IPS DF 4.7 (cell line): ENCODE measurements around the gene SCYL2.
"Not testable (repeated sequence)": the region's sequence is repeated elsewhere in the genome, so short reads cannot be mapped to it uniquely, and the experiment has no call there.

Experiments used
- DNase-seq: peaks from one replicate; pipeline ENCODE4 v3.0.0-alpha.2; 2013; ENCODE audit warnings: low spot score; ENCODE audit errors: extremely low read depth

SCYL2 gene, protein sequence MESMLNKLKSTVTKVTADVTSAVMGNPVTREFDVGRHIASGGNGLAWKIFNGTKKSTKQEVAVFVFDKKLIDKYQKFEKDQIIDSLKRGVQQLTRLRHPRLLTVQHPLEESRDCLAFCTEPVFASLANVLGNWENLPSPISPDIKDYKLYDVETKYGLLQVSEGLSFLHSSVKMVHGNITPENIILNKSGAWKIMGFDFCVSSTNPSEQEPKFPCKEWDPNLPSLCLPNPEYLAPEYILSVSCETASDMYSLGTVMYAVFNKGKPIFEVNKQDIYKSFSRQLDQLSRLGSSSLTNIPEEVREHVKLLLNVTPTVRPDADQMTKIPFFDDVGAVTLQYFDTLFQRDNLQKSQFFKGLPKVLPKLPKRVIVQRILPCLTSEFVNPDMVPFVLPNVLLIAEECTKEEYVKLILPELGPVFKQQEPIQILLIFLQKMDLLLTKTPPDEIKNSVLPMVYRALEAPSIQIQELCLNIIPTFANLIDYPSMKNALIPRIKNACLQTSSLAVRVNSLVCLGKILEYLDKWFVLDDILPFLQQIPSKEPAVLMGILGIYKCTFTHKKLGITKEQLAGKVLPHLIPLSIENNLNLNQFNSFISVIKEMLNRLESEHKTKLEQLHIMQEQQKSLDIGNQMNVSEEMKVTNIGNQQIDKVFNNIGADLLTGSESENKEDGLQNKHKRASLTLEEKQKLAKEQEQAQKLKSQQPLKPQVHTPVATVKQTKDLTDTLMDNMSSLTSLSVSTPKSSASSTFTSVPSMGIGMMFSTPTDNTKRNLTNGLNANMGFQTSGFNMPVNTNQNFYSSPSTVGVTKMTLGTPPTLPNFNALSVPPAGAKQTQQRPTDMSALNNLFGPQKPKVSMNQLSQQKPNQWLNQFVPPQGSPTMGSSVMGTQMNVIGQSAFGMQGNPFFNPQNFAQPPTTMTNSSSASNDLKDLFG

DNA sequence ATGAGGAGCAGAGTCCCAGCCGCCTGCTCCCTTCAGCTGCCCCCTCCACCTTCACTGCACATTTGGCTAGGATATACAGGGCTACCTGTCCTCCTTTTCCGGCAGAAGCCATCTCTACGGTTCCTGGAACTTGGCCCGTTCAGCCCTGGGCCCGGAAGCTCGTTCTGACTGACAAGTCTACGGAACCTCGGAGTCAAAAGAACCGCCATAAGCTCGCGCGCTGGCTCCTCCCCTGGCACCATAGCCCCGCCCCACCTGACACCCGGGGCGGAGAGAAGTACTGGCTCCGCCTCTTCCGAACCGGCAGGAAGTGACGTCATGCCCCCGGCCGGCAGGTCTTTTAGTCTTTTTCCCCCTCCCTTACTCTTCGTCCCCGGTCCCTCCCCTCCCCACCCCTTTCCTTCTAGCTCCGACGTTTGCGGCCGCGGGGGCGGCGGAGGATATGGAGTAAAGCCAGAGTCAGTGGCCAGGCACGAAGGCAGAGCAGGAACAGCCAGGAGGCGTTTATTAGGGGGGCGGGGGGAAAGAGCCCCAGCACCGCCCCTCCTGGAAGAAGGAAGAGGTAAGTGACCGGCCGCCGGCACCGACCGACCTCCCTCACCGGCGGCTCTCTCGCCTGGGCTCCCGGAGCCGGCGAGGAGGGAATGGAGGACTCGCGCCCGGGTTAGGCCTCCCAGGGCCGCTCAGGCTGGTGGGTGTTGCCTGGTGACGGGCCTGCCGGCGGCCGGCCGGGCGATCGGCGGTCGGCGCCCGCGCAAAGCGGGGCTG is at the start of gene SCYL2, which contains the start of gene DEPDC4:
TSS of gene SCYL2 (plus strand) at position 343 of the 768 bp plus-strand sequence. CDS start 15,794 bp downstream, outside the sequence.
TSS of gene DEPDC4 (minus strand) at position 245 of the 768 bp plus-strand sequence. CDS start at position 242, 3 bp downstream.
- DNase-seq = peak; percentile 74

DNA sequence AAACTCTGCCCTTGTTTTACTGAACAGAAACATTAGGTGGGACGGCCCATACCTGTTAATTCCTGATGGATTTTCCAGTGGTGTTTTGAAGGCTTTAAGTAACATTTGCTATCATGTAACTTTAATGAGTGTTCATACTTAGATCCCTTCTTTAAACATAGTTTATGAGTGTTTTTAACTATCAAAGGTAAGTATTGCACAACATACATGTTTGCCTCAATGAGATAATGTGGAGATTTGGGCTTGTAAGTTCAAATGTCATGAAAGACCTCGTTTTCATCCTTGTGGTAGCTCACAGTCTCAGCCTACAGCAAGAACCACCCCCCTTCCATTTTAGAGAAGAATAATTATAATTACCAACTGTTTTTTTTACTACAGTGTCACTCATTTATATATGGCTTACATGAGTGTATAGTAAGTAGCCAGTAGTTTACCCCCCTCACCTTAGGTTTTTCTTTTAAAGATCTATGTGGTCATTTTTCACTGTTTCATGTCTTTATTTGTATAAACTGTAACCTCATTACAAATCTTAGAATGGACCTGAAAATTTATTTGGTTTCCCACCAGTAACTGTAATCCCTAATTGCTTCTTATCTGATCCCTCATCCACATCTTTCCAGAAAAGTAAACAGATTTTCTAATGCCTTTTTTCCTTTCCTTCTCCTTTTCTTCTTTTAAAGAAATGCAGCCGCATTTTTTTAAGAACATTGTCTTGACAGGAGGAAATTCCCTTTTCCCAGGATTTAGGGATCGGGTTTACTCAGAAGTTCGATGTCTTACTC is 47.5 kb upstream of the SCYL2 start:
- no peak for DNase-seq

DNA sequence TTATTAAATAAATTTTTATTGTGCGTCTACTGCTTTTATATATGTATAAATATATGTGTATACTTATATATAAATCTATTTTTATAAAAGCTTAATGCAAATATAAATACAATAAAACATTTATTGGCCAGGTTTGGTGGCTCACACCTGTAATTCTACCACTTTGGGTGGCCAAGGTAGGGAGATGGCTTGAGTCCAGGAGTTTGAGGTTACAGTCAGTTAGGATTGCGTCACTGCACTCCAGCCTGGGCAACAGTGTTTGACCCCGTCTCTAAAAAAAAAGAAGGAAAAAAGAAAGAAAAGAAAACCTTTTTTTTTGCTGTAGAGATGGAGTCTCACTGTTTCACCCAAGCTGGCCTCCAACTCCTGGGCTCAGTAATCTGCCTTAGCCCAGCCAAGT is 45.5 kb upstream of the SCYL2 start:
- no peak for DNase-seq

DNA sequence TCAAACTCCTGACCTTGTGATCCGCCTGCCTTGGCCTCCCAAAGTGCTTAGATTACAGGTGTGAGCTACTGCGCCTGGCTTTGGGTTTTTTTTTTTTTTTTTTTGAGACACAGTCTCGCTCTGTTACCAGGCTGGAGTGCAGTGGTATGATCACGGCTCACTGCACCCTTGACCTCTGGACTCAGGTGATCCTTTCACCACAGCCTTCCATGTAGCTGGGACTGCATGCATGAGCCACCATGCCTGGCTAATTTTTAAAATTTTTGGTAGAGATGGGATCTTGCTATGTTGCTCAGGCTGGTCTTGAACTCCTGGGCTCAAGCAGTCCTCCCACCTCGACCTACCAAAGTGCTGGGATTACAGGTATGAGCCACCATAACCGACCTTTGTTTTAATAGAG is 44.8 kb upstream of the SCYL2 start:
- not testable (repeated sequence) for DNase-seq

DNA sequence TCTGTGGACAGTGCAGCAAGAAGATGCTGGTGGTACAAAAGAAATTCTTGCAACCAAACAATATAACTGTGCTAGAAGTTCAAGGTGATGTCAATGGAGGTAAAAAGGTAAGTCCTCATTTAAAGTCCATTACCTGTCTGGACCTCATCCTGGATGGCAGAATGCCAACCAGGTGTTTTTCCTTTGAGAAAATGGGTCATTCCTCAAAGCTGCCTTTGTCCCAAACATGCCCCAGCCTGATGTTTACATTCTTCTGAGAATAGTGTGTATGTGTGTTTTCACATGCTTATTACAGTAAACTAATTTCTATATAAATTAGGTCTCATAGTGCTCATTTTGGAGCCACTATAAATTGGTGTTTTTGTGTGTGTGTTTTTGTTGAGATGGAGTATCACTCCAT is 41.5 kb upstream of the SCYL2 start:
- no peak for DNase-seq

DNA sequence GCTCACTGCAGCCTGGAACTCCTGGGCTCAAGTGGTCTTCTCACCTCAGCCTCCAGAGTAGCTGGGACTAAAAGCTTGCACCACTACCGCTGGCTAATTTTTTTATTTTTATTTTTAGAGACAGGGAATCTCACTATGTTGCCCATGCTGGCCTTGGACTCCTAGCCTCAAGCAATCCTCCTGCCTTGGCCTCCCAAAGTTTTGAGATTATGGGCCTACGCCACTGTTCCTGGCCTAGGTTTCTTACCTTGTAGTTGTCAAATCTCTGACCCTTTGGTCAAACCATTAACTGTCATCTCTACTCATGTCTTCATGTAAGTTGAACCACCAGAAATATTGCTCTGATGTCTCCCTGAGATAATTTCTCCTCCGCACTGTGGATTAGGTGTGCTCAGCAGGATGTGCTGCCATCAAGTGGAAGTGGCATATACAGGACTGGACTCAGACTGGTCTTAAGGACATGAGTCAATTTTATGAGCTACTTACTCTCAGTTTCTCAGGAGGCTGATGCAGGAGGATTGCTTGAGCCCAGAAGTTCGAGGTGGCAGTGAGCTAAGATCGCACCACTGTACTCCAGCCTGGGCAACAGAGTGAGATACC is 37.8 kb upstream of the SCYL2 start:
- no peak for DNase-seq

DNA sequence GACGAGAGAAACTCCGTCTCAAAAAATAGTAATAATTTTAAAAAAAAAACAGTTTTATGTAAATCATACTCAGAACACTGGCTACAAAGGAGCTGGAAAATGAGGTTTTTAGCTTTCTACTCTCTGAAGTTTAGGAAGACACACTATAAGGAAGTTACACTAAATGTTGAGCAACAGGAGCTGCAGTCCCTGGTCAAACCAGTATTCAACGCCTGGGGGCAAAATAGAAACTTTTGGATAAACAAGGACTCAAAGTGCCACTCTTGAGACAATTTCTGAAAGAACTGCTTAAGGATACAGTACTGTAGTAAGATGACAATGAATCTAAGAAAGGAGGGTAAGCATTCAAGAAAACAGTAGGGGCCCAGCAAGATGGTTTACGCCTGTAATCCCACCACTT is 37.1 kb upstream of the SCYL2 start:
- no peak for DNase-seq

DNA sequence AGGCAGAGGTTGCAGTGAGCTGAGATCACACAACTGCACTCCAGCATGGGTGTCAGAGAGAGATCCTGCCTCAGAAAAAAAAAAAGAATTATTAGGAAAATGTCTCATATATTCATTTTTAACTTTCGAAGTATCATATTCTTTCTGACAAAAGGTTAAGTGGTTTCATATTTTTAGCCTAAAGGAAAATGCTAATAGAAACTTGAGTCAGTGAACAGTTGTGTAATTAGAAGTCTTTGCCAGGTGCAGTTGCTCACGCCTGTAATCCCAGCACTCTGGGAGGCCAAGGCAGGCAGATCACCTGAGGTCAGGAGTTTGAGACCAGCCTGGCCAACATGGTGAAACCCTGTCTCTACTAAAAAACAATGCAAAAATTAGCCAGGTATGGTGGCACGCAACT is 35.1 kb upstream of the SCYL2 start:
- not testable (repeated sequence) for DNase-seq

DNA sequence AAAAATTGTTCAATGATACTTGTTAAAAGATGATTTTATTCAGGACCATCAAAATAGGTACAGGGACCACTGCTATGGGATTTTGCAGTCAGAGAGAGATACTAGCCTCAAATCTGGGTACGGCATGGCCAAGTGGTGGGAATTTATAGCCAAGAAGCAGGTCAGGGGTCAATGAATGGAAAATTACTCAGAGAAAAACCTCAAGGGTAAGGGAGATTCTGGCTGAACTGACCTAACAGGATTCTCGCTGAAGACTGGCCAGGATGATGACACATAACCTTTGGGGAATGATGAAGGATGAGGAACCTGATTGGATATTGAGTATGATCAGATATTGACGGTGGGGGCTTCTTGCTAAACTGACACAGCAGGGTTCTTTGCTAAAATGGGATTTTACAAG is 32.8 kb upstream of the SCYL2 start:
- DNase-seq = no peak

DNA sequence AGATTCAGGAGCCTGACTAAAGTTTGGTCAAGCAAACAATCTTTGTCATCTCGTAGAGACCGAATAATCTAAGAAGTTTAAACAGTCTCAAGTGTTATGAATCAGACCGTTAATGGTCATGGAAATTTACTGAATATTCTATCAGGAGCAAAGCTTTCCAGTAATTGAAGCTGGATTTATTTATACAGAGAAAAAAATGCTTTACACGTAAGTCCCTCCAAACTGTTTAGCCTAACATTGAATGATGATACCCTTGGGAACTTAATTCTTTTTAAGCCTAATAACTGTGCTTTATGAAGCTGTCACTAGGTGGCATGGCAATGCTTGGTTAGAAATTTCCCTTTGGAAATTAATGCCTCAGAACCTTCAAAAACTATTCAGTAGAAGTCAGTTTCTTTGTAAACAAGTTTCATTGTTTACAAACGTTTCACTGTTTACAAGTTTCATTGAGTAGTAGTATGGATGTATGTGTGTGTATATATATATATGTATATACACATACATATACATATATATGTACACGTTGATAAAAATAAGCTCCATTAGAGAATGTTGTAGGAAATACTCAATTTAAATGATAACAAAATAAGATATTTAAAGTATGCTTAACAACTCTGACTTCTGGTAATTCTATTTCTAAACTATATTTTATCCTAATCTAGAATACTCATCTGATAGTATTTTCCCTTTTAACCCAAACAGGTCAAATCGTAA is 32.2 kb upstream of the SCYL2 start:
- DNase-seq = no peak

DNA sequence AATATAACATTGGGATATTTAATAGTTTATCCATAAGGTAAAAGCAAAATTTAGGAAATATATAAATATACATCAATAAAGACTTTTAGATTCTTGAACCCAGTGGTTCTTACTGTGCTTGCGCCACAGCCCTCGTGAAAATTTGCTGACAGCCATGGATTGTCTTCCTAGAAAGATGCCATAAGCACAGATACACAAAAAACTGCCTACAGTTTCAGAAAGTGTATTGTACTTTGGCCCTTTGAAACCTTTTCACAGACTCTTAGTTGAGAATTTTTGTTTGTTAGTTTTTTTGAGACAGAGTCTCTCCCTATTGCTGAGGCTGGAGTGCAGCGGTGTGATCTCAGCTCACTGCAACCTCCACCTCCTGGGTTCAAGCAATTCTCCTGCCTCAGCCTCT is 28.2 kb upstream of the SCYL2 start:
- no peak for DNase-seq

DNA sequence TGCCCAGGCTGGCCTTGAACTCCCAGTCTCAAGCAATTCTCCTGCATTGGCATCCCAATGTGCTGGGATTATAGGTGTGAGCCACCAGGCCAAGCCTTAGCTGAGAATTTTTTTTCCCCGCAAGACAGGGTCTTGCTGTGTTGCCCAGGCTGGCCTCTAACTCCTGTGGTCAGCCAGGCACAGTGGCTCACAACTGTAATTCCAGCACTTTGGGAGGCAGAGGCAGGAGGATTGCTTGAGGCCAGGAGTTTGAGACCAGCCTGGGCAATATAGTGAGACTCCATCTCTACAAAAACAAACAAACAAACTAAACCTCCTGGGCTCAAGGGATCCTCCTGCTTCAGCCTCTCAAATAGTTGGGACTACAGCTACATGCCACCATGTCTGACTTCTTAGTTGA is 27.4 kb upstream of the SCYL2 start:
- no peak for DNase-seq

DNA sequence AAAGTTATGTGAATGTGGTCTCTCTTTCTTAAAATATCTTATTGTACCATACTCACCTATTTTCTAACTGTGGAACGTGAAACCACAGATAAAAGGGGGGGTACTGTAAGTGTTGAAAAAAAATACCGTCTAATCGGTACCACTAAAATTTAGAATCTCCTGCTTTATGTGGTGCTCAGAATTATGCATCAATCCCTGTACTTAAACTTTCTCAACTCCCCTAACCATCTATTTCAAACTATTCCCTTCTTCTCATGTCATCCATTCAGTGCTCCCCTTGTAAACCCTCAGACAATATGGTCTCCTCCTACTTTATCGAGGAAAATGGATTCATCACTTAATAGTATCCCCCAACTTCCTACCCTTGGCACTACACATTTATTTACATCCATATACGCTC is 23.8 kb upstream of the SCYL2 start:
- no peak for DNase-seq

DNA sequence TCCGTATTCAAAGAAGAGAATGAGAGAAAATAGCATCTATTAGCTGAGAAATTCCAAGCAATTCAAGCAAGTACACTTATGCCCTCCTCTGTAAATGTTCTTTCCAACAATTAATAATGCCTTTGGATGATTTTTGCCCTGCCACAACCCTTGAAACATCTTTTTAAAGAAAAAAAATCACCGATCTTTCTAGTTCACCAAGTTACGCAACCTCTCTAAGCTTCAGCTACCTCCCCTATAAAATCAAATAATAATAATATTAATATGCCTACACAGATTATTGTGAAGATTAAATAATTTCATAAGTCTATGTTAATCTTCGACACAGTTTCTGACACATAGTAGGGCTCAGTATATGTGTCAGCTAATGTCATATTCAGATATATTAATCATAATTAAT is 19.2 kb upstream of the SCYL2 start:
- no peak for DNase-seq

DNA sequence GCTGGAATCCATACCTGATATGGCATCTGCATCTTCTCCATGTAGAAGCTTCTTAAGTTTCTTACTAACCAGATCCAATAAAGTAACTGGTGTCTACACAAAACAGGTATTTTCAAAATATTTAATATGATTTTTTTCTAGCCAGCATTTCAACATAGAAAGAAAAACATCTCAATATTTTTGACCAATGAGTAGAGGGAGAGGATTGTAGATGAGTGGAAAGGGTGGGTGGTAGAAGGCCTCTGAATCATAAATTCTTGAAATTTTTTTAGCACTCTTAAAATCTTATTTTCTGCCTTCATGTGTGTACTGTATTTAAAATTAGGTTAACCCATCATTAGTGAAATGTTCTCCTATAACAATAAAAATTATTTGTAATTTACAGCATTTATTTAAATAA is 18.1 kb upstream of the SCYL2 start:
- no peak for DNase-seq

DNA sequence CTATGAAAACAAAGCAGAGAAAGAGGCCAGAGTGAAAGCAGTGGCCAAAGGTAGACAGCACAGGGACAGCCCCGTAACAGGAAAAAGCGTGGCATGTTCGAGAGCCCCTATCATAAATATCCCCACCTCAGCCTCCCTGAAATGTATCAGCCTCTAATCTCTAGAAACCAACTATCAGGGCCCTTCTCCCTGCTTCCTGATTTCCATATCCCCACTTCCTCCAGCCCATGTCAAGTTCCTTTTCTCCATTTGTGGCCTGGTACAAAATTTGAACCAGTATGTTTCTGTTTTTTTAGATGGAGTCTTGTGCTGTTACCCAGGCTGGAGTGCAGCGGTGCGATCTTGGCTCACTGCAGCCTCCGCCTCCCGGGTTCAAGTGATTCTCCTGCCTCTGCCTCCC is 17.0 kb upstream of the SCYL2 start:
- no peak for DNase-seq

DNA sequence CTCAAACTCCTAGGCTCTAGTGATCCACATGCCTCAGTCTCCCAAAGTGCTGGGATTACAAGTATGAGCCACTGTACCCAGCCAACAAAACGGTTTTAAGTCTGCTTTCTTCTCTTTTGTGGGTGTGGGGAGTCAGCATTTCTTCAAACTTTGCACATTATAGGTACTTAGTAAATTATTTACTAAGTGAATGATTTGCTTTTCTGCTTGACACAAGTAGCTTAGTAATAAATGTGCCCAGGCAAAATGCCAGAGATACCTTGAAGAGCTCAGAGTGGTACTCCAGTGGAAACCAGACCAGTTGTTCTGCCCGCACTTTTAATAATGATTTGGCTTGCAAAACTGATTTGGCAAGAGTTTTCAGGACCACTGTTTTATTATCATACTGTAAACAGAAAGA is 15.1 kb upstream of the SCYL2 start:
- DNase-seq = no peak

DNA sequence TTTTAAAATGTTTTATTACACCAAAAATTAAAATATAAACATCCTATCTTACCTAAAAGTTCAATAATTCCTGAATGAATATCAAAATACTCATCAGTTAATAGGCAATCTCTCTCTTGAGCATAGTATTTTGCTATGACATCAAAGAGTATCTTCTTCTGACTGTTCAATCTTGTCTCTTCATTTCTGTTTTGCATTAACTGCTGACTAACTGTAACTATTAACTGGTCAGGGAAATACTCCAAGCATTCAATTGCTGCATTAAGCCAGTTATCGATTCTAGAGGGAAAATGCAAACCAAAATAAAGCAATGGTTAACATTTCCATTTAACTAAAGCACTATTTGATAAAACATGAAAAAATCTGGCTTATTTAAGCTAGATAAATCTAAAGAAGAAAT is 13.5 kb upstream of the SCYL2 start:
- DNase-seq = no peak

DNA sequence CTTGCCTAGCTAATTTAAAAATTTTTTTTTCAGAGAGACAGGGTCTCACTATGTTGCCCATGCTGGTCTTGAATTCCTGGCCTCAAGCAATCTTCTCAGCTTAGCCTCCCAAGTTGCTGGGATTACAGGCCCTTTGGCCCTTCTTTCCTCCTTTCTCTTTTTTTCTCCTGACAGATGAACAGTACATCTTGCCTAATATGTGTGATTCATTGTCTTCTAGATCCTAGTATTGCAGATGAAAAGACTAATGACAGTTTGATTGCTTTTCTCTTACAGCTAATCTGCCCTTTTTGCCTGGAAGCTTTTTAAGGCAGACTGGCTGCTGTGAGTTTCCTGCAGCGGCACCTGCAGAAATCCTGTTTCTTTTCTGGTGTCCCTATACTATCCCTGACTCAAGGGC is 12.1 kb upstream of the SCYL2 start:
- no peak for DNase-seq

DNA sequence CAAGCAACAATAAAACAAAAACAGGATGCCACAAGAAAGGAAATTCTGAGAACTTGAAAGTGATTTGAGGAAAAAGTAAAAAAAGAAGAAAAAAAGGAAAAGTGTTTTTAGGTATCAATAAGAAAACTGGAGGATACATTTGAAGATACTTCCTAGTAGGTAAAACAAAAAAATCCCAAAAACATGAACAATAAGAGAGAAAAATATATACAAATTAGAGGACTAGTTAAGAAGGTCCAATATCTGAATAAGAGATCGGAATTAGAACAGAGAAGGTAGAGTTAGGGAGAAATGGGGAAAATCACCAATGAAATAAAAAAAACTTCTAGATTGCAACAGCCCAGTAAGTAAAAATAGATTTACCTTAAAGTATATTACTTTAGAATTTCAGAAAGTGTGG is 8.8 kb upstream of the SCYL2 start:
- no peak for DNase-seq
